Colonic mucosa (tissue), 4 donors: Measurements from ENCODE around the gene FXYD3. TPM values are rescaled to one million over a fixed set of nuclear protein-coding genes. Genes with fewer than 3 reads are reported as not detected.

Experiments used
- DNase-seq: peaks from one replicate; pipeline ENCODE4 v3.0.0-alpha.2; 2020
- H3K27ac ChIP-seq: fragments of 200-600 bp; one replicate; pipeline ENCODE4 v1.8.0; 2021
- H3K27me3 ChIP-seq: fragments of 200-600 bp; one replicate; pipeline ENCODE4 v1.8.0; 2021
- H3K36me3 ChIP-seq: fragments of 200-600 bp; one replicate; pipeline ENCODE4 v1.8.0; 2021
- H3K4me1 ChIP-seq: fragments of 200-600 bp; one replicate; pipeline ENCODE4 v1.8.0; 2021; ENCODE audit warnings: mild to moderate bottlenecking
- H3K4me3 ChIP-seq: fragments of 200-600 bp; one replicate; pipeline ENCODE4 v1.8.0; 2021
- H3K9ac ChIP-seq, 2 donors: one replicate each; pipeline ENCODE4 v1.7.0; 2013; ENCODE audit warnings: control low read depth in 2 of 2, low read depth in 2 of 2, low read length in 2 of 2
- H3K9me3 ChIP-seq: fragments of 200-600 bp; one replicate; pipeline ENCODE4 v1.8.0; 2021
- CTCF ChIP-seq: fragments of 200-600 bp; IDR thresholded peaks from one replicate; pipeline ENCODE4 v1.8.0; 2022; ENCODE audit warnings: antibody characterized with exemption, mild to moderate bottlenecking
- intact Hi-C: fragments of 100-400 bp; cut with DNase I; formaldehyde crosslinking; loops from one replicate; pipeline ENCODE4 v1.14.1; 2022
- total RNA-seq, 2 donors: library from RNA; stranded (reverse); fragmentation: NEBNext Ultra II Directional in 1 of 2; extraction: Animal tissue kit (Norgen Biotek cat#: 25700) in 1 of 2; gene quantifications; one replicate each; pipeline ENCODE4 v1.2.1, GENCODE V29; 2021
- donor health status: healthy.
- donor health status: DM: no; HTN: no; CAD: no.
- donor health status: DM: no; HTN: no; CAD: no.

FXYD3 gene
- total RNA-seq, 2 donors from 2014 or later: 1,386 to 2,836 TPM

- Histone ChIP-seq H3K36me3 (no peaks in the 10 kb centered on the region), H3K27me3 (no peaks in the 10 kb centered on the region), H3K27ac (no peak overlapping the region), H3K4me3 (no peak overlapping the region), H3K9ac (no peak overlapping the region), H3K9me3 (no peaks in the 10 kb centered on the region), H3K4me1 (no peaks in the 10 kb centered on the region)
- DNase-seq: no peak
- intact Hi-C loops: no loop called here
- TF ChIP-seq CTCF: no peak
Measured at GRCh38 chr19:35070471-35070870, 45.2 kb upstream of the FXYD3 start.

- Histone ChIP-seq H3K9me3 (no peaks in the 10 kb centered on the region), H3K36me3 (no peaks in the 10 kb centered on the region), H3K9ac (no peak overlapping the region), H3K4me1 (no peaks in the 10 kb centered on the region), H3K27ac (no peak overlapping the region), H3K27me3 (no peaks in the 10 kb centered on the region), H3K4me3 (no peak overlapping the region)
- intact Hi-C loops: no loop called here
- no peak for DNase-seq
- no peak for TF ChIP-seq CTCF
Measured at GRCh38 chr19:35073516-35073915, 42.1 kb upstream of the FXYD3 start.

GRCh38 chr19:35073941-35074340 lies 41.7 kb upstream of the FXYD3 start:
- DNase-seq: no peak
- intact Hi-C loops: no loop called here
- no peak overlapping the region for H3K9ac ChIP-seq
- H3K4me3 ChIP-seq: no peak overlapping the region
- H3K4me1 ChIP-seq: no peaks in the 10 kb centered on the region
- H3K27ac ChIP-seq: no peak overlapping the region
- H3K27me3 ChIP-seq: no peaks in the 10 kb centered on the region
- no peaks in the 10 kb centered on the region for H3K9me3 ChIP-seq
- H3K36me3 ChIP-seq: no peaks in the 10 kb centered on the region
- TF ChIP-seq CTCF: no peak

GRCh38 chr19:35074426-35075201 lies 41.0 kb upstream of the FXYD3 start:
- Histone ChIP-seq H3K27ac (no peak overlapping the region), H3K4me1 (no peaks in the 10 kb centered on the region), H3K27me3 (no peaks in the 10 kb centered on the region), H3K36me3 (no peaks in the 10 kb centered on the region), H3K4me3 (no peak overlapping the region), H3K9me3 (no peaks in the 10 kb centered on the region), H3K9ac (no peak overlapping the region)
- intact Hi-C loops: no loop called here
- DNase-seq: no peak
- TF ChIP-seq CTCF: no peak

GRCh38 chr19:35075202-35076025 lies 40.2 kb upstream of the FXYD3 start:
- Histone ChIP-seq H3K9ac (no peak overlapping the region), H3K9me3 (no peaks in the 10 kb centered on the region), H3K4me1 (no peaks in the 10 kb centered on the region), H3K27me3 (no peaks in the 10 kb centered on the region), H3K4me3 (no peak overlapping the region), H3K27ac (no peak overlapping the region), H3K36me3 (no peaks in the 10 kb centered on the region)
- no peak for TF ChIP-seq CTCF
- intact Hi-C loops: no loop called here
- no peak for DNase-seq
